Endothelial cell of umbilical vein (primary cell): Measurements from ENCODE around the gene CCL8.

Experiments used
- EZH2 ChIP-seq: IDR thresholded peaks from 2 replicates; pipeline ENCODE4 v1.6.1; 2012; ENCODE audit warnings: borderline replicate concordance, low read depth, mild to moderate bottlenecking, moderate library complexity, low read length, inconsistent platforms; ENCODE audit not compliant: severe bottlenecking
- FOS ChIP-seq: IDR thresholded peaks from 2 replicates; pipeline ENCODE4 v1.6.1; 2011; ENCODE audit warnings: mild to moderate bottlenecking, low read length, moderate library complexity, borderline replicate concordance; ENCODE audit not compliant: insufficient read depth
- JUN ChIP-seq: IDR thresholded peaks from 2 replicates; pipeline ENCODE4 v1.6.1; 2011; ENCODE audit warnings: borderline replicate concordance, low read depth; ENCODE audit not compliant: insufficient read length, insufficient read depth
- POLR2A ChIP-seq: IDR thresholded peaks from 2 replicates; pipeline ENCODE4 v1.6.1; 2012; ENCODE audit warnings: low read depth, mild to moderate bottlenecking, control low read depth, low read length
- POLR2AphosphoS5 ChIP-seq: IDR thresholded peaks from 2 replicates; pipeline ENCODE4 v1.6.1; 2012; ENCODE audit warnings: low read depth, mild to moderate bottlenecking, control low read depth, low read length, moderate library complexity; ENCODE audit not compliant: insufficient read depth
- TF ChIP-seq, protein P1 (sequence below), 2 donors: IDR thresholded peaks; 1 replicate in 1 of 2; 2 replicates in 1 of 2; pipeline ENCODE4 v1.5.1; 2011; ENCODE audit warnings: low read length in 2 of 2, mild to moderate bottlenecking in 2 of 2, moderate library complexity in 2 of 2, control low read depth in 1 of 2, inconsistent platforms in 1 of 2, low read depth in 1 of 2; ENCODE audit not compliant: insufficient read depth in 1 of 2; ENCODE audit errors: extremely low read depth in 1 of 2

DNA sequence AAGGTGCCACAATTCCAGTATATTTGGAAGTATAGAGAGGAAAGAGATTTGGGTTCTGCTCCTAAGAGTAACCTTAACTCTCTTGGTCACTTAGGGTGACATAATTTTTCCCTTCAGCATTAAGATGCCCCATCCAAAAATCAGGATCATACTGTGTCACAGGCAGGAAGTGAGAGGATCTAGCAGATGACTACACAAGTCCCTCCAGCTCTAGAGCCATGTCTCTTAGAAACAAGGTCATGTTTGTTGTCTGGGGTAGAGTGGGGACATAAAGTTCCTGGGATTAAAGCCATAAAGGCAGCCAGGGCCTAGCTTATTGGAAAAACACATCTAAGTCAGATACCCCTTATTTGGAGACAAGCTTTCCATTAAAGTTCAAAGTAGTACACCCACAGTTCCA lies 2.7 kb downstream of the CCL8 start:
- TF ChIP-seq POLR2AphosphoS5, result no peak
- TF ChIP-seq EZH2, result no peak
- TF ChIP-seq, protein P1, sequence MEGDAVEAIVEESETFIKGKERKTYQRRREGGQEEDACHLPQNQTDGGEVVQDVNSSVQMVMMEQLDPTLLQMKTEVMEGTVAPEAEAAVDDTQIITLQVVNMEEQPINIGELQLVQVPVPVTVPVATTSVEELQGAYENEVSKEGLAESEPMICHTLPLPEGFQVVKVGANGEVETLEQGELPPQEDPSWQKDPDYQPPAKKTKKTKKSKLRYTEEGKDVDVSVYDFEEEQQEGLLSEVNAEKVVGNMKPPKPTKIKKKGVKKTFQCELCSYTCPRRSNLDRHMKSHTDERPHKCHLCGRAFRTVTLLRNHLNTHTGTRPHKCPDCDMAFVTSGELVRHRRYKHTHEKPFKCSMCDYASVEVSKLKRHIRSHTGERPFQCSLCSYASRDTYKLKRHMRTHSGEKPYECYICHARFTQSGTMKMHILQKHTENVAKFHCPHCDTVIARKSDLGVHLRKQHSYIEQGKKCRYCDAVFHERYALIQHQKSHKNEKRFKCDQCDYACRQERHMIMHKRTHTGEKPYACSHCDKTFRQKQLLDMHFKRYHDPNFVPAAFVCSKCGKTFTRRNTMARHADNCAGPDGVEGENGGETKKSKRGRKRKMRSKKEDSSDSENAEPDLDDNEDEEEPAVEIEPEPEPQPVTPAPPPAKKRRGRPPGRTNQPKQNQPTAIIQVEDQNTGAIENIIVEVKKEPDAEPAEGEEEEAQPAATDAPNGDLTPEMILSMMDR (IDR thresholded peaks at IDR 0.05; ENCODE audit: extremely low read depth in 1 of 2, insufficient read depth in 1 of 2, low read depth in 1 of 2, low read length in 2 of 2), result no peak
- TF ChIP-seq JUN, result no peak
- TF ChIP-seq POLR2A, result no peak
- no peak for TF ChIP-seq FOS
